Stimulated activated CD8-positive, alpha-beta memory T cell treated with anti-CD3 and anti-CD28 coated beads, Interleukin-7, amount 100 ng/mL, for 24 hours (primary cell): ENCODE data around the gene FAM149B1.
A peak's percentile ranks its signal among the peaks of the same experiment; 100 is the strongest.
"Not testable (repeated sequence)": the region's sequence is repeated elsewhere in the genome, so short reads cannot be mapped to it uniquely, and the experiment has no call there.

ENCODE experiments used
- DNase-seq: peaks from one replicate; pipeline ENCODE4 v3.0.0-alpha.2; 2020; ENCODE audit warnings: low read depth

FAM149B1 gene

GRCh38 chr10:73167783-73168464, at the start of gene FAM149B1, which contains the start of gene ECD:
Gene FAM149B1, plus strand, starts transcription at chr10:73168119. Its CDS starts 221 bp downstream, at chr10:73168340.
Gene ECD, minus strand, starts transcription at chr10:73168008. Its CDS starts 4,071 bp downstream, at chr10:73163937.
- DNase-seq, result peak; percentile 87

- no peak for DNase-seq
These were observed 48.5 kb upstream of the FAM149B1 start for GRCh38 chr10:73119457-73119856.

GRCh38 chr10:73119952-73120351, 48.0 kb upstream of the FAM149B1 start:
- DNase-seq, result no peak

DNA sequence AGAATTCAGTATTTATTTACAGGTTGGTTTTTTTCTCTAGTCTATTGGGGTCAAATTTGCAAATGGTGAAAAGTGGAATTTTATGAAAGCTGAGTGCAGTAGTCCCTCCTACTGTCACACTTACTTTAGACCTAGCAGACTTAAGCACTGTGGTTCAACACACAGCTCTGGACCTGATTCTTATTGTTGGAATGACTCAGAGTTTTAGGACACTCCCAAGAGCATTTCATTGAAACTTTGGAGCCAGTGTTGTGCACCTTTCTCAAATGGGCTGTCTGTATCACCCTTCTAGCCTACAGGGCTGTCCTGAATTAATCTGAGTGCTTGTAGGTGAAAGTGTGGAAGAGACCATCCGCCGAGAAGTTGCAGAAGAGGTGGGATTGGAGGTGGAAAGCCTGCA, 41.6 kb upstream of the FAM149B1 start:
- DNase-seq, result no peak

GRCh38 chr10:73131301-73131700, 36.6 kb upstream of the FAM149B1 start:
- no peak for DNase-seq

DNA sequence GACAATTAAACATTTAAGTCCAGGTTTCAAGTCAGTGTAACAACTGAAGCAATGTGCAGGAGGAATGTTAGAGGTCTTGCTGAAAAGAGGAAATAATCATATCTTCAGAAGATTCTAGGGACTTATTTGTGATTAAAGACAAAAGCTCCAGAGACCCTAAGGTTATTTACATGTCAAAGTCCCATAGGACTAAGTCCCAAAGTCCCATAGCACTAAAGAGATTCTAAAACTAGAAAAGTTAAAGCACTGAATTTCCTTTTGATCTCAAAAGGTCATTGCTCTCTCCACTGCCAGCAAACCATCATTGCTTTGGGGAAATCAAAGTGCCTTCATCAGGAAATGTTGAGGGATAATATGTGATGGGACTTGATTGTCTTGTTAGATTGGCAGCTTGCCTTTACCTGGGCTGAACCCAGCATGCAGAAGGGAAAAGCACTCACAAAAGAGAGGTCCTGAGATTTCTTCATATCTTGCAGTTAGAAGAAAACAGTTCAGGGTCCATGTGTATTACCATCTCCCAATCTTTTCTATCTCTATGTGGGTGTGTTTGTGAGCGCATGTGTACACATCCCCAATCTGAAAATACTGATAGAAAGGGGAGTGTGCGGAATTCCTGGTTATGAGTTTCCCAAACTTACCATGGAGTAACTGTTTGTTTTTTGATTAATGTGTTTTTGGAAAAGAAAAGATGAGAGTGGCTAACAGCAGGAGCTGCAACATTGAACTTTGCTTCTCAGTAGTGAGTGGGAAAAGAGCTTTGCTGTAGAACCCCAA, 35.8 kb upstream of the FAM149B1 start:
- DNase-seq, result no peak

- DNase-seq, result no peak
These were observed 33.2 kb upstream of the FAM149B1 start for GRCh38 chr10:73134727-73135126.

DNA sequence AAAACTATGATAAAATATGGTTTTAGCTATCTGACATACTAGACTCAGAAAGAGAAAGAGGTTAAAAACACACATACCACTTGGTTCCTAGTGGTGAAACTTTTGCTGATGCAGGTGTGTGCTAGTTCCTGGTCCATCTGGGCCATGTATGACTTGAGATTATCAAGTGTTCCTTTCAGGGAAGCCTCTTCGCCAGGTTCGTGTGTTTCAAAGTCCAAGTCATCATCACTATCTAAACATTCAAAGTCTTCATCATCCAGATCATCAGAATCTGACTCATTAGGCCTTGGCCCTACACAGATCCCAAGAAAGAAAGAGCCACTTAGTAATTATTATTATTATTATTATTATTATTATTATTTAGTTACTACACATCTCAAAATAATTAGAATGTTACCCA, 31.3 kb upstream of the FAM149B1 start:
- no peak for DNase-seq

GRCh38 chr10:73139251-73139650, 28.7 kb upstream of the FAM149B1 start:
- no peak for DNase-seq

DNA sequence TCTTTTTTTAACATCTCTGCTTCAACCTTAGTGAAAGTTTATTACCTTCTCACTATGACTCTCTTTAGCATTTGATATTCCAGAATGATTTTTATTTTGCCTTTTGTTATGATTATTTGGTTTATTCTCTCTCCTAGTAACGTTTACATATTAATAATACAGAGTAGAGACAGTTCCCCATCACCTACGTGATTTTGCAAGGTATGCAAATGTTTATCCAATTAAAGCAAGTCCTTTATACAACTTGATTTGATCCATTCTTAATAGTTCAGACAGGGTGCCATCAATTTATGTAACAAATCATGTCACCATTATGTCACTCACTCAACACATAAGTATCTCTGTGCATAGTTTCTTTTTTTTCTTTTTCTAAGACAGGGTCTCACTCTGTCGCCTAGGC, 26.3 kb upstream of the FAM149B1 start:
- no peak for DNase-seq

DNA sequence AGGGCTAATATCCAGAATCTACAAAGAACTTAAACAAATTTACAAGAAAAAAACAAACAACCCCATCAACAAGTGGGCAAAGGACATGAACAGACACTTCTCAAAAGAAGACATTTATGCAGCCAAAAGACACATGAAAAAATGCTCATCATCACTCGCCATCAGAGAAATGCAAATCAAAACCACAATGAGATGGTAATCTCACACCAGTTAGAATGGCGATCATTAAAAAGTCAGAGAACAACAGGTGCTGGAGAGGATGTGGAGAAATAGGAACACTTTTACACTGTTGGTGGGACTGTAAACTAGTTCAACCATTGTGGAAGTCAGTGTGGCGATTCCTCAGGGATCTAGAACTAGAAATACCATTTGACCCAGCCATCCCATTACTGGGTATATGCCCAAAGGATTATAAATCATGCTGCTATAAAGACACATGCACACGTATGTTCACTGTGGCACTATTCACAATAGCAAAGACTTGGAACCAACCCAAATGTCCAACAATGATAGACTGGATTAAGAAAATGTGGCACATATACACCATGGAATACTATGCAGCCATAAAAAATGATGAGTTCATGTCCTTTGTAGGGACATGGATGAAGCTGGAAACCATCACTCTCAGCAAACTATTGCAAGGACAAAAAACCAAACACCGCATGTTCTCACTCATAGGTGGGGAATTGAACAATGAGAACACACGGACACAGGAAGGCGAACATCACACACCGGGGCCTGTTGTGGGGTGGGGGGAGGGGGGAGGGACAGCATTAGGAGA, 17.1 kb upstream of the FAM149B1 start:
- DNase-seq, result not testable (repeated sequence)

- no peak for DNase-seq
These were observed 15.9 kb upstream of the FAM149B1 start for GRCh38 chr10:73152009-73152408.

- DNase-seq, result no peak
These were observed 11.9 kb upstream of the FAM149B1 start for GRCh38 chr10:73156054-73156453.

DNA sequence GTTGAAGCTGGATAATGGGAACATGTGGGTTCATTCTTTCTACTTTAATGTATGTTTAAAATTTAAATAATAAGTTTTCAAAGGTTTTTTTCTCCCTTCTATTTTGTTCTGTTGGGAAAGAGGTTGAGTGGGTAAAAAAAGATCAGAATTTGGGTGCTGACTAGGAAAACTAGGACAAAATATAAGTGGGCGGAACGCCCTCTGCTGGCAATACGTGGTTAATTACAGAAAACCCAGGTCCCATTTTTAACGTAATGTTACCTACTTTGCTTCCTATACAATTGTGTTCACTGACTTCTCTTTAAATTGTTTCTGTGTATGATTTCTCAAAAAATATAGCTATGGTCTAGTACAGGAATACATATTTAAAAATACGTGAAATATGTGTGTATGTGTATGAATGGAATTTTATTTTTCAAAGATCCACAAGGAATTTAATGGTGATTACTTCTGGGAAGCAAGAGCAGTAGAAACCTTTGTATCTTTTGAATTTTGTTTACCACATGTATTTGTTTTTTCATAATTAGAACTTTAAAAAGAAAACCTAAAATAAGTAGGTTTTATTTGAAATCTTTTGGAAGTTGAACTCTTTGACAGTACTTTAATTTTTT, 8.8 kb upstream of the FAM149B1 start:
- DNase-seq, result no peak

DNA sequence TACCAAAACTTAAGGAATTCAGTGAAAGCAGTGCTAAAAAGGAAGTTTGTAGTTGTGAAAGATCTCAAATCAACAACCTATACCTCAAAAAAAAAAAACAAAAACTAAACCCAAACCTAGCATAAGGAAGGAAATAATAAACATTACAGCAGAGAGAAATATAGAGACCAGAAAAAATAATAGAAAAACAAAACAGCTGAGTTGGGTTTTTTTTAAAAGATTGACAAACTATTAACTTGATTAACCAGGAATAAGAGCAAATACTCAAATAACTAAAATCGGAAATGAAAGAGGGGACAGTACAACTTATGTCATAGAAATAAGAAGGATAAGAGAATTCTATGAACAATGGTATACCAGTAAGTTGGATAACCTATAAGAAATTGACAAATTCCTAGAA, 6.8 kb upstream of the FAM149B1 start:
- no peak for DNase-seq

DNA sequence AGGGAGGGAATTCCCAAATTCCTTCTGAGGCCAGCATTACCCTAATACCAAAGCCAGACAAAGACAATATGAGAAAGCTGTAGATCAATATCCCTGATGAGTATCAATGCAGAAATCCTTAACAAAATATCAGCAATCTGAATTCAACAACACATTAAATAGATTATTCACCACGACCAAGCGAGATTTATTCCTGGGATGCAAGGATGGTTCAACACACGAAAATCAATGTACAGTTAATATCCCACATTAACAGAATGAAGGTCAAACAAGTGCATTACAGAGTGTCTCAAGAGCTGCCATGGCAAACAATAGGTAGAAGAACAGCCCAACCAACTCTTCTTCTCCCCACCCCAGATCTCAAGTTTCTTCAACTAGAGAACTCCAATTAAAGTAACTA, 6.3 kb upstream of the FAM149B1 start:
- DNase-seq, result no peak

DNA sequence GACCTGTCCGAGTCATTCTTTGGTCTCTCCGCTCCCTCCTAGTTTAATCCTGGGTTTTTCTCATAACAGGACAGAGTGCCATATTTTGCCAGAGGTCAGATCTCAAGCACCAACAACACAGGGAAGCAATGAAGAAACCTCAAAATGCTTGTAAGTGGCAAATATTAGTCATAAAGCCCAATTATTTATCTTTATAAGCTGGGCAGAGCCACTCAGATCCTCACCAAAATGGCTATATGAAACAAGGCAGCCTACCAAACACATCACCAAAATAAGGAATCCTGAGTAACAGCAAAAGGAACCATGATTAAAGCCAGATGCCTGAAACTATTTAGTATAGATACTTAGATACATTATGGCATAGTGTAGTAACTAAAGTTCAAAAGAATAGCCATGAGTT, 4.8 kb upstream of the FAM149B1 start:
- no peak for DNase-seq

- DNase-seq, result no peak
These were observed 947 bp upstream of the FAM149B1 start for GRCh38 chr10:73166972-73167371.

DNA sequence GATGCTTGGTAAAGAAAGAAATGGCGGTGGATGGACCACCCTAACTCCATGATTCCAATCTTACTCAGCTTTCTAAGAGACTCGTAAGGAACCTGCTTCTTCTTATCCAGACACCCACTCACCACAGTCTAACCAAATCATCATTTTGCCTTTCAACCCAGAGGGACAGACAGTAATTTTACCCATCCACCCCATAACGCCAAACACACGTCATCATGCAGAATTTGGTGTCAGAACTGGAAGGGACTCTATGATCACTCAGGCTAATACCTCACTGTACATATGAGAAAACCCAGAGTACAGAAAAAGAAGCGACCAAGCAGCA, 499 bp upstream of the FAM149B1 start:
- no peak for DNase-seq

DNA sequence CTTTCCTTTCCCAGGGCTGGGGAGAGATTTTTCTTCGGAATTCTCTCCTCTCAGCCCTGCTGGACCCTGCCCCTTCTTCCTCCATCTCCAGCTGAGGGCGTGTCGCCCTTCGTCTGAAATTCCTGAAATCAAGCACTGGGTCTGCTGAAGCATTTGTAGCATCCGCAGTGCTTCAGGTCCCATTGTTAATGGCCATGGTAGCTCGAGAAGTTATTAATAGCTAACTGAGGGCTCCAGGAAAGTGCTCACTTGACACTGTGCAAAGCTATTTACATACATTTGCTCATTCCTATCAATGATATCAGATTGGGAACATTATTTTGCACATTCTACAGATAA, 515 bp downstream of the FAM149B1 start:
- DNase-seq, result no peak

DNA sequence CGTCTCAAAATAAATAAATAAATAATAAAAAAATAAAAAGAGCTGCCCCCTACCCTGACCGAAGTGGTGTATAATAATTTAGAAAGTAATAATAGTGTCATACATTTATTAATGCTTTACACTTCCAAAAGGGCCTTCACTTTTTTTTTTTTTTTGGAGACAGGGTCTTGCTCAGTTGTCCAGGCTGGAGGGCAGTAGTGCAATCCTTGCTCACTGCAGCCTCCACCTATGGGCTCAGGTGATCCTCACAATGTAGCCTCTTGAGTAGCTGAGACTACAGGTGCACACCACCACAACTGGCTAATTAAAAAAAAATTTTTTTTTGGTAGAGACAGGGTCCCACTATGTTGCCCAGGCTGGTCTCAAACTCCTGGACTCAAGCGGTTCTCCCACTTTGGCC, 1.4 kb downstream of the FAM149B1 start:
- DNase-seq, result no peak

DNA sequence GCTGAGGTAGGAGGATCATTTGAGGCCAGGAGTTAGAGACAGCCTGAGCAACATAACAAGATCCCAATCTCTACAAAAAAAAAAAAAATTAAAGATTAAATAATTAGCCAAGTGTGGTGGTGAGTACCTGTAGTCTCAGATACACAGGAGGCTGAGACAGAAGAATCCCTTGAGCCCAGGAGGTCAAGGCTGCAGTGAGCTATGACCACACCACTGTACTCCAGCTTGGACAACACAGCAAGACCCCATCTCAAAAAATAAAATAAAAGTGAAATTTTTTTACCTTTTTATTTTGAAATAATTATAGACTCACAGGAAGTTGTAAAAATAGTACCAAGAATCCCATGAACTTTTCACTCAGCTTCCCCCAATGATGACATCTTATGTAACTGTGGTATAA, 4.9 kb downstream of the FAM149B1 start:
- no peak for DNase-seq
